Left forelimb (tissue), 1 donor: ENCODE measurements around the gene TRAPPC3.
A peak's percentile ranks its signal among the peaks of the same experiment; 100 is the strongest.

Experiments
- DNase-seq: peaks from one replicate; pipeline ENCODE4 v3.0.0-alpha.2; 2018; ENCODE audit warnings: low spot score

The TRAPPC3 gene

DNA sequence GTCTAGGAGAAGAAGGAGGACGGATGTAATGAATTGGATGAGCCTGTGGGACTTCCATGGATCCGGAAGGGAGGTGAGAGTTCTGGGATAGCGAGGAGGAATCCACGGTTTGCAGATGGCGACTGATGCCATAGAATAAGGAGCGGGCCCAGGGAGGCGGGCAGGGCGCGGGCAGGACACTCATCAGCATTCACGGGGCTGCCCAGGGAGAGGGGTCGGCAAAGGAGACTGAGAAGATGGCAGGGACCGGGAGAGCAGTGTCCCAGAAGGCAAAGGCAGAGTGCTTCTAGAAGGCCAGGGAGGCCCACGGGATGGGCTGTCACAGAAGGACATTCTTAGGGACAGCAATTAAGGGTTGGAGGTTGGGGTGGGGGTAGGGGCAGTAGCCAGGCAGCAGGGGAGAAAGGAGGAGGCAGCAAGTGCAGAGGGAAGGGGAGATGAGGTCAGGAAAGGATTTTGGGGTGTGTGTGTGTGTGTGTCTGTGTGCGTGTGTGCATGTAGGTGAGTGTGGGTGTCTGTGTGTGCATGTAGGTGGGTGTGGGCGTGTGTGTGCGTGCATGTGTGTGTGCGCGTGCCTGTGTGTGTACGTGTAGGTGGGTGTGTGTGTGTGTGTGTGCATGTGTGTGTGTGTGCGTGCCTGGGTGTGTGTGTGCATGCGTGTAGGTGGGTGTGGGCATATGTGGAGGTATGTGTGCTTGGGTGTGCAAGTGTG, 23.1 kb downstream of the TRAPPC3 start:
- DNase-seq = no peak

- DNase-seq = peak; percentile 86
These were observed 23.9 kb downstream of the TRAPPC3 start, which contains the start of gene COL8A2 for GRCh38 chr1:36125129-36125991. TSS of gene COL8A2 (minus strand) at chr1:36125222. CDS start at chr1:36100242, 24,980 bp downstream.

GRCh38 chr1:36124404-36125128, 24.7 kb downstream of the TRAPPC3 start:
- no peak for DNase-seq

- DNase-seq = no peak
These were observed 25.9 kb downstream of the TRAPPC3 start for GRCh38 chr1:36123356-36123755.

DNA sequence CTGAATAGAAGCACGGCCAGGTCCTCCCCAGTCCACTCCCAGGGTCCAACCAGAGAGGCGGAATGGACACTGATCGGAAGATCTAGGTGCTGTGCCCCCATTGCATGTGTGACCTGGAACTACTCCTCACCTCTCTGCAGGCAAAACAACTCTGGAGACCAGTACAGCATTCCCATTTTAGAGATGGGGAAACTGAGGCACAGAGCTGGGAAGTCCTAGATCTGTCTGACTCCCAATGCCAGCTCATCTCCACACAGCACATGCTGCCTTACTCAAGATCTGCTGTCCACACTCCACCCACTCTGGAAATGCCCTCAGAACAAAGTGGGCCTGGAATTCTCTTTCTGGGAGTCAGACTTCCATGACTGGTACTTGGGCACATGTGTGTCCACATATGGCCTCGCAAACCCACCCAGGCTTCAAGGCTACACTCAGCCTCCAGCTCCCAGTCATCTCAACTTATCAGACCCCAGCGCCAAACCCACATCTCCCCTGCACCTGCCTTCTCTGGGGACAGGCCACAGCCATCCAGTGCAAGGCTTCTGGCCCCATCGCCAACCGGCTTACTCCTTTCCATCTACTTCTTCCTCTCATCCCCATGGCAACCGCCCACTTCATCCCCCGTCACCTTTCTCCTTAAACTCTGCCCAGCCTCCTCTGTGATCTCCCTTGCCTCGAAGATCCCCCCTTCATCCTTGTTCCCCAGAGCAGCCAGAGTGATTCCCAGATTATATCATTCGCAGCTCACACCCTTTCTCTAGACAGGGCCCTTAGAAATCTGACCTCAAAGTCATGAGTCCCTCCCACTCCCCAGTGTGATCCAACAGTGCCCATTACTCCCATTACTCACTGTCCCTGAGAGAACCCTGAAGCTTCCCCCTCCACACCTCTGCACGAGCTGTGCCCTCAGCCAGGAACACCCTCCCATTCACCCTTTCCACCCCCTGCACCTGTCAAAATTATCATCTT, 26.9 kb downstream of the TRAPPC3 start:
- DNase-seq = no peak

GRCh38 chr1:36119456-36119855, 29.8 kb downstream of the TRAPPC3 start:
- DNase-seq = no peak

DNA sequence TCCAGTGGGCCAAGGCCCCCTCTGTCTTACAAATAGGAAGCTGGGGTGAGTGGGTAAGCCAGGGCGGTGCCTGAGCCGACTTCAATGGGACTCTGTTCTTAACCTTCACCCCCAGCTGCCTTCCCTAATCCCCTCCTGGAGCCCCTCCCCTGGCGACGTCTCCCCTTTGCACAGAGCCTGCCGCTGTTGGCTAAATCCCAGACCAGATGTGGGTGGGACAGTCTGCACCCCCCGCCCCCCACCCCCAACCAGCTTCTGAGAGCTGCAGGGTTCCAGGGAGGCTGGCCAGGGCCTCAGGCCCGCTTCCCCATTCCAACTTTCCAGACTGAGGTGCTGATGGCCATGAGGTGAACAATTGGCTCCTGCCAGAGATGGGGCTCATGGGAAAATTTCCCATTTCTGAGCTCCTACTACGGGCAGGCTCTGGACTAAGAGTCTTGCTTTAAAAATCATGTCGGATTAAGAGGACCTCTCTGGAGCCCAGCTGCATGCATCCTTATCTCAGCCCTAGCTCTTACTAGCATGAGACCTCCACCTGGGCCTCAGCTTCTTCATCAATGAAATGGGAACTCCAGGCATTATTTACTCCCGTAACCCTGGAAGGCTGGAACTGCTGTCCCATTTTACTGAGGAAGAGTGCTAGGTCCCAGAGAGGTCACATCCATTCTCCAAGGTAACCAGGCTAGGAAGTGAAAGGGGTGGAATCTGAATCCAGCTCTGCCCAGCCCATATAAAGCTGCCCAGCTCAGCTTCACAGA, 30.7 kb downstream of the TRAPPC3 start:
- DNase-seq = peak; percentile 64

DNA sequence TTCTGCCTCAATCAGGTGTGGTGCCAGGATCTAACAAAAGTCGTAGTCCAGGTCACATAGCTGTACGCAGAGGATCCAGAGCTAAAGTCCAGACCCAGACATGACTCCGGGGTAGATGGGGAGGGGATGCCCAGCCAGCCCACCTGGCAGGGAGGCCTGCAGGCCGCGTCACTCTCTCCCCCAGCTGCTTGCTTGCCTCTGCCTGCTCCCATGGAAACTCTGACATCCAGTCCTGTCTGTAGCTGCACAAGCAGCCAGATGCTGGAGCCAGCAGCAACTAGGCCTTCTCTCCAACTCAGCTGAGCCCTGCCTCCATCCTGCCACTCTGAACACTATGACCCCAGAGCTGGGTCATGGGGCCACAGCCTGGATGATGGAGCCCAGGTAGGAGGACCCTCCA, 32.4 kb downstream of the TRAPPC3 start:
- no peak for DNase-seq

GRCh38 chr1:36115931-36116330, 33.4 kb downstream of the TRAPPC3 start:
- no peak for DNase-seq

DNA sequence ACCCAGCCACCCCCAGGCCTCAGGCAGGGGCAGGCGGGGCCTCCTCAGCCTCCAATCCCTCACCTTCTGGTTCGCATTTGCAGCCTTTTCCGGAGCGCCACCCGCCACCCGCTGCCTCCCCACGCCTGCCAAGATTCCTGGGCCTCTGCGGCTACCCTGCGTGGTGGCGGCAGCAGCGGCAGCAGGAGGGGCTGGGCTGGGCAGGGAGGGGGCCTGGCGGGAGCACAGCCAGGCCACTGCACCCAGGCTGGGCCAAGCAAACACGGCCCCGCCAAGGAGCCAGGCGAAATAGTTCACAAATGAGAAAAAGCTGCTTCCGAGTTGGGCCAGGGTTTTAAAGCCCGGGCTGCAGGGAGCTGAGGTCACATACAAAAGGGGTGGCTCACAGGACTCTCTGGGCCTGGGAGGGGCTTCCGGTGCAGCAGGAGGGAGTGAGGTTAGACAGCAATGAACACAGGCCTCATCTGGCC, 34.1 kb downstream of the TRAPPC3 start:
- DNase-seq = peak; percentile 84

GRCh38 chr1:36114371-36114770, 34.9 kb downstream of the TRAPPC3 start:
- DNase-seq = no peak

- no peak for DNase-seq
These were observed 36.5 kb downstream of the TRAPPC3 start for GRCh38 chr1:36112823-36113222.

GRCh38 chr1:36111151-36111550, 38.1 kb downstream of the TRAPPC3 start:
- no peak for DNase-seq

- no peak for DNase-seq
These were observed 40.1 kb downstream of the TRAPPC3 start for GRCh38 chr1:36109041-36109679.

- no peak for DNase-seq
These were observed 41.0 kb downstream of the TRAPPC3 start for GRCh38 chr1:36108314-36108713.

DNA sequence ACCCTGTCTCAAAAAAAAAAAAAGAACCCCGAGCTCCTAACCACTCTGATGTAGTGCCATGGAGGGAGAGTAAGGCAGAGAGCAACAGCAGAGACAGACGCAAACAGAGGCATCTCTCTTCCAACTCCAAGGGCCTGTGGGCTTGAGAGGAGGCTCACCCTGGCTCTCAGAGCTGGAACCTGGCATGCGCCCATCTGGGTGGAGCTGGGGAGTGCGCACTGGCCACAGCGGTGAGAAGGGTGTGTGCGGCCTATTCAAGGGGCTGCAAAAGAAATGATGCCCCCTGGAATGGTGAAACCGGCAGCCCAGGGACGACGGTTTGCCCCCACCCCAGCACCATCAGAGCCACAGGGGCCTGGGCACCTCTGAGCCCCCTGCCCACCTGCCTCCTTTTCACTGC, 41.9 kb downstream of the TRAPPC3 start:
- no peak for DNase-seq

DNA sequence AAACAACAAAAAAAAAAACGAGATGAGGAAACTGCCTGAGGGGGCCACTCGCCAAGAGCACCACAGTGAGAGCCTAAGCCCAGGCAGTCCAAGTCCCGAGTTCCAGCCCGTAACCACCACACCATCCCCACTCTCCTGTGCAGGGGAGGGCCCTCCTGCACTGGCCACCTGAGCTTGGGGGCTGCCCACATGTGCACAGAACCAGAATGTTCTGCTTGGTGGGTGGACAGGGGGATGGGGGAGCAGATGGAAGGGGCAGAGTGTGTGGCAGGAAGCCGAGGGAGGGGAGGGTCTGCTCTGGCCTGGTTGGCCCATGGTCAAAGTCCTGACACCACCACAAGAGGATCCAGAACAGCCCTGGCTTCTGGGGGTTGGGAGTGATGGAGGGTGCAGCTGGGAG, 43.0 kb downstream of the TRAPPC3 start:
- no peak for DNase-seq

DNA sequence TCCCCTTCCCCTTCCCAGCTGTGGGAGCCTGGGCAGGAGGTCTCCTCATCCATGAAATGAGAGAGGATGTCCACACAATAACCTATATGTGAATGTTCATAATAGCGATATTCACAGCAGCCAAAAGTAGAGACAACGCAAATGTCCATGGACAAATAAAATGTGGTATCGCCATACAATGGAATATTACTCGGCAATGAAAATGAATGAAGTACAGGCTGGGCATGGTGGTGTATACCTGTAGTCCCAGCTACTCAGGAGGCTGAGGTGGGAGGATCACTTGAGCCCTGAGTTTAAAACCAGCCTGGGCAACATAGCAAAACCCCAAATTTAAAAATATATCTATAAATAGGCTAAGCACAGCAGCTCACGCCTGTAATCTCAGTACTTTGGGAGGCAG, 47.7 kb downstream of the TRAPPC3 start:
- DNase-seq = no peak

GRCh38 chr1:36100376-36100775, 48.9 kb downstream of the TRAPPC3 start:
- DNase-seq = no peak
